HG03342 (cell line): ENCODE measurements around the gene DOCK2.
"Not testable (repeated sequence)": the region's sequence is repeated elsewhere in the genome, so short reads cannot be mapped to it uniquely, and the experiment has no call there.

ENCODE experiments used
- ATAC-seq: cut with Tn5 transposase; IDR thresholded peaks from one replicate; pipeline ENCODE4 v1.9.1; 2021; ENCODE audit warnings: mild to moderate bottlenecking, moderate library complexity; ENCODE audit not compliant: unreplicated experiment

DOCK2 gene

GRCh38 chr5:169933616-169934015 is 296.5 kb downstream of the DOCK2 start:
- no peak for ATAC-seq

- ATAC-seq, result no peak
Measured at GRCh38 chr5:169934990-169935389, 297.9 kb downstream of the DOCK2 start.

GRCh38 chr5:169935762-169936161 is 298.7 kb downstream of the DOCK2 start:
- no peak for ATAC-seq

GRCh38 chr5:169938439-169938838 is 301.4 kb downstream of the DOCK2 start:
- no peak for ATAC-seq

- ATAC-seq, result no peak
Measured at GRCh38 chr5:169939731-169940130, 302.7 kb downstream of the DOCK2 start.

GRCh38 chr5:169941542-169941941 is 304.5 kb downstream of the DOCK2 start:
- no peak for ATAC-seq

GRCh38 chr5:169942181-169942580 is 305.1 kb downstream of the DOCK2 start:
- no peak for ATAC-seq

- no peak for ATAC-seq
Measured at GRCh38 chr5:169943026-169943425, 306.0 kb downstream of the DOCK2 start.

GRCh38 chr5:169944115-169944514 is 307.0 kb downstream of the DOCK2 start:
- no peak for ATAC-seq

- peak; percentile 43 for ATAC-seq
Measured at GRCh38 chr5:169944922-169945680, 308.0 kb downstream of the DOCK2 start.

- ATAC-seq, result no peak
Measured at GRCh38 chr5:169945831-169946261, 308.8 kb downstream of the DOCK2 start.

GRCh38 chr5:169946743-169947295 is 309.7 kb downstream of the DOCK2 start:
- ATAC-seq, result no peak

GRCh38 chr5:169950333-169950732 is 313.3 kb downstream of the DOCK2 start:
- ATAC-seq, result no peak

GRCh38 chr5:169953196-169953595 is 316.1 kb downstream of the DOCK2 start:
- ATAC-seq, result not testable (repeated sequence)

- ATAC-seq, result no peak
Measured at GRCh38 chr5:169954786-169955185, 317.7 kb downstream of the DOCK2 start.

- ATAC-seq, result no peak
Measured at GRCh38 chr5:169956126-169956525, 319.1 kb downstream of the DOCK2 start.

GRCh38 chr5:169956756-169957155 is 319.7 kb downstream of the DOCK2 start:
- no peak for ATAC-seq

- ATAC-seq, result no peak
Measured at GRCh38 chr5:169958278-169958677, 321.2 kb downstream of the DOCK2 start.

- no peak for ATAC-seq
Measured at GRCh38 chr5:169960659-169961058, 323.6 kb downstream of the DOCK2 start.

GRCh38 chr5:169964246-169964645 is 327.2 kb downstream of the DOCK2 start:
- no peak for ATAC-seq

- ATAC-seq, result no peak
Measured at GRCh38 chr5:169970339-169970738, 333.3 kb downstream of the DOCK2 start.

GRCh38 chr5:169970911-169971765 is 334.1 kb downstream of the DOCK2 start:
- ATAC-seq, result no peak
